ENCODE data around the gene IL9R. TPM values are rescaled to one million over a fixed set of nuclear protein-coding genes. Genes with fewer than 3 reads are reported as not detected.
"Not testable (repeated sequence)": the region's sequence is repeated elsewhere in the genome, so short reads cannot be mapped to it uniquely, and the experiment has no call there.

Gene IL9R
- total and polyA plus RNA-seq, 9 of the 15 experiments (the other 6 are each of a cell fraction or from before 2014, with no cell fraction given) = 0.58 to 2.7 (median 1.6) TPM

- CTCF ChIA-PET (ENCODE audit: low intra/inter-chr PET ratio); H4K20me1 ChIP-seq (replicated peaks; ENCODE audit: control insufficient read depth, insufficient read depth, low read length); H3K9me3 ChIP-seq (replicated peaks; ENCODE audit: control insufficient read depth, insufficient read depth, low read depth, low read length); in situ Hi-C loops (cut with MboI); H3K27me3 ChIP-seq (ENCODE audit: control insufficient read depth in 2 of 2, insufficient read depth in 2 of 2, low read length in 2 of 2); H3K36me3 ChIP-seq (ENCODE audit: control insufficient read depth, insufficient read depth, low read length); FAIRE-seq; H3K9ac ChIP-seq (ENCODE audit: insufficient read depth in 1 of 2, low read depth in 2 of 2, low read length in 2 of 2); H3K27ac ChIP-seq (ENCODE audit: extremely low read depth, low read depth, low read length); ATAC-seq; DNase-seq (ENCODE audit: extremely low read depth in 1 of 4, low spot score in 3 of 4); H3K79me2 ChIP-seq (ENCODE audit: control insufficient read depth, insufficient read depth, low read length); BruUV-seq (replicated peaks); POLR2A ChIA-PET; H3K4me2 ChIP-seq (ENCODE audit: insufficient read depth, low read length); H2AFZ ChIP-seq (ENCODE audit: low read depth, low read length); intact Hi-C loops (cut with micrococcal nuclease); H3K9me1 ChIP-seq (ENCODE audit: control insufficient read depth, insufficient read depth, low read length); H3K4me3 ChIP-seq: not testable (repeated sequence)
- peaks cover 21 to 23% of the 10 kb centered on the region in 2 experiments; a peak in 4 of 5 replicates for H3K4me1 ChIP-seq (replicated peaks in 1 of 2; ENCODE audit: control insufficient read depth in 2 of 2, insufficient read depth in 2 of 2, low read length in 2 of 2)
- 46% methylated on average over 4 of the region's 8 CpGs for WGBS (ENCODE audit: insufficient coverage, low coverage, missing lambda C conversion rate)
- TF ChIP-seq ZNF592 (IDR thresholded peaks at IDR 0.05) = 0 out of 2 replicates have a peak, but pooled peaks have one; percentile 32
Observed at GRCh38 chrX:156006468-156006867, 9.0 kb downstream of the IL9R start.

GRCh38 chrX:156008379-156008778 lies 10.9 kb downstream of the IL9R start:
- H3K9me3 ChIP-seq (replicated peaks; ENCODE audit: control insufficient read depth, insufficient read depth, low read depth, low read length); BruUV-seq (replicated peaks); H3K4me3 ChIP-seq; H3K27ac ChIP-seq (ENCODE audit: extremely low read depth, low read depth, low read length); H3K79me2 ChIP-seq (ENCODE audit: control insufficient read depth, insufficient read depth, low read length); CTCF ChIA-PET (ENCODE audit: low intra/inter-chr PET ratio); H3K4me1 ChIP-seq (replicated peaks in 1 of 2; ENCODE audit: control insufficient read depth in 2 of 2, insufficient read depth in 2 of 2, low read length in 2 of 2); FAIRE-seq; H2AFZ ChIP-seq (ENCODE audit: low read depth, low read length); H4K20me1 ChIP-seq (replicated peaks; ENCODE audit: control insufficient read depth, insufficient read depth, low read length); H3K27me3 ChIP-seq (ENCODE audit: control insufficient read depth in 2 of 2, insufficient read depth in 2 of 2, low read length in 2 of 2); POLR2A ChIA-PET; H3K9ac ChIP-seq (ENCODE audit: insufficient read depth in 1 of 2, low read depth in 2 of 2, low read length in 2 of 2); H3K36me3 ChIP-seq (ENCODE audit: control insufficient read depth, insufficient read depth, low read length); DNase-seq (ENCODE audit: extremely low read depth in 1 of 4, low spot score in 3 of 4); in situ Hi-C loops (cut with MboI); ATAC-seq; intact Hi-C loops (cut with micrococcal nuclease); H3K4me2 ChIP-seq (ENCODE audit: insufficient read depth, low read length); H3K9me1 ChIP-seq (ENCODE audit: control insufficient read depth, insufficient read depth, low read length): not testable (repeated sequence)
- 86% methylated on average over 2 of the region's 7 CpGs for WGBS (ENCODE audit: insufficient coverage, low coverage, missing lambda C conversion rate)
